ENCODE data around the gene FBLN1. TPM values are rescaled to one million over a fixed set of nuclear protein-coding genes. Genes with fewer than 3 reads are reported as not detected.

FBLN1 gene
- total and polyA plus RNA-seq, 2 of the 13 experiments (the other 11 are each of a cell fraction or from before 2014, with no cell fraction given): 37.3 to 103 TPM

DNA sequence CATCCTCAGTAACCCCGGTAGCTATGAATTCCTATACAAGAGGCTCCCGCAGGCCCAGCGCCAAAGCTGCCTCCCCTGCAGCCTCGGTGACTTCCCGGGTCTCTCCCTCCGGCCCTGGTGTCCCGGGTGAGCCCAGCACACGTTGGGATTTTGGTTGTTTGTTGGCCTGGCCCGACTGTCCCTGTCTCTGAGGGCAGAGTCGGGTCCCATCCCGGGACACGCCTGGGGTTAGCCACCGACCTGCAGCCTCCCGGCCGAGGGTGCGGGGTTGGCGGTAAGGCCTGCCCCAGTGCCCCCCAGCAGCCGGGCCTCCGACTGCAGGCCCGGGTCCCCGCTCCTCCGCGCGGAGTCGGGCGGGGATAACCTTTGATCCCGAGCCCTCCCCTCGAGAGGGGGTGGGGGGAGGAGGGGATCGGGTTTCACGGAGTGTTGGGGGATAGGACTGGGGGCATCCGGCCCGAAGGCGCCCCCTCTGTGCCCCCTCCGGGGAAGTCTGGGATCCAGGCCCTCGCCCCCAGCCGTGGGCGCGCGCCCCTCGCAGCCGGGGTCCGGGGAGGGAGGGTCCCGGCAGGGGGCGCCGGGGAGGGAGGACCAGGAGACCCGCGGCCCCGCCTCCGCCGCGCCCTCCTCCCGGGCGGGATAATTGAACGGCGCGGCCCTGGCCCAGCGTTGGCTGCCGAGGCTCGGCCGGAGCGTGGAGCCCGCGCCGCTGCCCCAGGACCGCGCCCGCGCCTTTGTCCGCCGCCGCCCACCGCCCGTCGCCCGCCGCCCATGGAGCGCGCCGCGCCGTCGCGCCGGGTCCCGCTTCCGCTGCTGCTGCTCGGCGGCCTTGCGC lies at the start of gene FBLN1 (continued):
- TF ChIP-seq NFATC3 (CRISPR knock-in tag; IDR thresholded peaks at IDR 0.05) (peak; percentile 82; the same call in 1 of the 2 replicates), RARG (CRISPR knock-in tag; IDR thresholded peaks at IDR 0.05; ENCODE audit: low read depth) (no peak), RXRA (CRISPR knock-in tag; IDR thresholded peaks at IDR 0.05) (peak; percentile 82), ZSCAN31 (CRISPR knock-in tag; IDR thresholded peaks at IDR 0.05; ENCODE audit: low read depth) (peak; percentile 68; the same call in 1 of the 2 replicates), ATRX (CRISPR knock-in tag; IDR thresholded peaks at IDR 0.05; ENCODE audit: borderline replicate concordance) (no peak), HIVEP1 (CRISPR knock-in tag; IDR thresholded peaks at IDR 0.05) (0 out of 2 replicates have a peak, but pooled peaks have one; percentile 41), CBX5 (CRISPR knock-in tag; IDR thresholded peaks at IDR 0.05; ENCODE audit: borderline replicate concordance) (peak; percentile 31; the same call in 1 of the 2 replicates), GATAD1 (CRISPR knock-in tag; IDR thresholded peaks at IDR 0.05) (peak; percentile 56; the same call in 1 of the 2 replicates), BCL6 (CRISPR knock-in tag; IDR thresholded peaks at IDR 0.05) (peak; percentile 56), FOXA3 (CRISPR knock-in tag; IDR thresholded peaks at IDR 0.05) (0 out of 2 replicates have a peak, but pooled peaks have one; percentile 22), TSC22D2 (CRISPR knock-in tag; IDR thresholded peaks at IDR 0.05; ENCODE audit: borderline replicate concordance) (peak; percentile 75; the same call in 1 of the 2 replicates), ZNF703 (CRISPR knock-in tag; IDR thresholded peaks at IDR 0.05; ENCODE audit: borderline replicate concordance) (peak; percentile 72; the same call in 1 of the 2 replicates), ZNF790 (CRISPR knock-in tag; IDR thresholded peaks at IDR 0.05; ENCODE audit: borderline replicate concordance) (0 out of 2 replicates have a peak, but pooled peaks have one; percentile 19), E2F1 (CRISPR knock-in tag; IDR thresholded peaks at IDR 0.05) (0 out of 2 replicates have a peak, but pooled peaks have one; percentile 58), PPARG (CRISPR knock-in tag; conservative IDR thresholded peaks at IDR 0.05) (peak; percentile 89), ZNF644 (CRISPR knock-in tag; IDR thresholded peaks at IDR 0.05; ENCODE audit: low read depth) (no peak), ZNF766 (CRISPR knock-in tag; IDR thresholded peaks at IDR 0.05; ENCODE audit: borderline replicate concordance) (peak; percentile 85; the same call in 1 of the 2 replicates), YY1 (IDR thresholded peaks at IDR 0.05; ENCODE audit: insufficient read depth, insufficient replicate concordance, low read depth, low read length) (peak; percentile 12), HBP1 (CRISPR knock-in tag; IDR thresholded peaks at IDR 0.05; ENCODE audit: low read depth) (peak; percentile 88; the same call in 1 of the 2 replicates), BRD4 (CRISPR knock-in tag; IDR thresholded peaks at IDR 0.05) (peak; percentile 74), GLI4 (CRISPR knock-in tag; IDR thresholded peaks at IDR 0.05; ENCODE audit: borderline replicate concordance) (peak; percentile 84; the same call in 1 of the 2 replicates), KLF13 (CRISPR knock-in tag; IDR thresholded peaks at IDR 0.05) (no peak), NCOA2 (CRISPR knock-in tag; IDR thresholded peaks at IDR 0.05) (peak; percentile 38; the same call in 1 of the 2 replicates)
- TF ChIP-seq, protein P1, sequence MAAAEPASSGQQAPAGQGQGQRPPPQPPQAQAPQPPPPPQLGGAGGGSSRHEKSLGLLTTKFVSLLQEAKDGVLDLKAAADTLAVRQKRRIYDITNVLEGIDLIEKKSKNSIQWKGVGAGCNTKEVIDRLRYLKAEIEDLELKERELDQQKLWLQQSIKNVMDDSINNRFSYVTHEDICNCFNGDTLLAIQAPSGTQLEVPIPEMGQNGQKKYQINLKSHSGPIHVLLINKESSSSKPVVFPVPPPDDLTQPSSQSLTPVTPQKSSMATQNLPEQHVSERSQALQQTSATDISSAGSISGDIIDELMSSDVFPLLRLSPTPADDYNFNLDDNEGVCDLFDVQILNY (CRISPR knock-in tag; conservative IDR thresholded peaks at IDR 0.05): peak; percentile 93
- TF ChIP-seq, protein P2, sequence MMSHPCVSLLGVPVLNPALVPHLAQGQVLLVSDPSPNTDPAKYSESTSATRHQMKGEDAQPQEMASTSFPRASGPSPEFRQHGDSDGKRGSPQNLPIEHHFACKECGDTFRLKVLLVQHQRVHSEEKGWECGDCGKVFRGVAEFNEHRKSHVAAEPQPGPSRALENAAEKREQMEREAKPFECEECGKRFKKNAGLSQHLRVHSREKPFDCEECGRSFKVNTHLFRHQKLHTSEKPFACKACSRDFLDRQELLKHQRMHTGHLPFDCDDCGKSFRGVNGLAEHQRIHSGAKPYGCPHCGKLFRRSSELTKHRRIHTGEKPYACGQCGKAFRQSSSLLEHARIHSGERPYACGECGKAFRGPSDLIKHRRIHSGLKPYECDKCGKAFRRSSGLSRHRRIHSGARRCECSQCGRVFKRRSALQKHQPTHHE (CRISPR knock-in tag; IDR thresholded peaks at IDR 0.05; ENCODE audit: borderline replicate concordance): peak; percentile 36; the same call in 1 of the 2 replicates

All from HepG2 (cell line).